CD4-positive, alpha-beta T cell (primary cell): ENCODE data around the gene STN1. TPM values are rescaled to one million over a fixed set of nuclear protein-coding genes. Genes with fewer than 3 reads are reported as not detected.

Experiments used
- ATAC-seq: fragments of 200-7000 bp; cut with Tn5 transposase; one replicate; pipeline ENCODE4 v1.10.0; 2022; ENCODE audit warnings: mild to moderate bottlenecking; ENCODE audit not compliant: poor library complexity
- CTCF ChIA-PET: fragments of 350-600 bp; sonication (Branson Sonifier 250); formaldehyde crosslinking; loops from one replicate; lab custom pipeline; 2021; ENCODE audit warnings: antibody characterized with exemption, inconsistent platforms; lab: Charles Lee
- POLR2A ChIA-PET: fragments of 350-600 bp; sonication (Branson Sonifier 250); formaldehyde crosslinking; loops from one replicate; lab custom pipeline; 2021; ENCODE audit warnings: antibody characterized with exemption, inconsistent platforms; lab: Charles Lee
- DNase-seq, 14 experiments: peaks; one replicate each; pipeline ENCODE4 v3.0.0-alpha.2; 2013 to 2020; ENCODE audit warnings: mixed read lengths in 2 of 14
- H3K27ac ChIP-seq, 2 donors: one replicate each; pipeline versions ENCODE4 v1.5.1 to v1.7.0; 2013; ENCODE audit warnings: low read length in 2 of 2, low read depth in 1 of 2, mild to moderate bottlenecking in 1 of 2
- H3K27me3 ChIP-seq, 2 experiments: 1 replicate in 1 of 2; 2 replicates in 1 of 2; pipeline versions ENCODE4 v1.6.1 to v1.7.0; 2013; ENCODE audit warnings: low read length in 2 of 2, control low read depth in 1 of 2, mild to moderate bottlenecking in 1 of 2, moderate library complexity in 1 of 2; ENCODE audit not compliant: insufficient read depth in 2 of 2, control insufficient read depth in 1 of 2
- H3K36me3 ChIP-seq: one replicate; pipeline ENCODE4 v1.6.1; 2013; ENCODE audit warnings: low read length, control low read depth; ENCODE audit not compliant: insufficient read depth
- H3K4me1 ChIP-seq: one replicate; pipeline ENCODE4 v1.6.1; 2013; ENCODE audit warnings: low read length, control low read depth; ENCODE audit not compliant: insufficient read depth
- H3K4me3 ChIP-seq: one replicate; pipeline ENCODE4 v1.5.1; 2013; ENCODE audit warnings: mild to moderate bottlenecking, low read length, moderate library complexity
- H3K9me3 ChIP-seq, 2 experiments: 1 replicate in 1 of 2; 2 replicates in 1 of 2; pipeline versions ENCODE4 v1.6.1 to v1.7.0; 2013; ENCODE audit warnings: low read length in 2 of 2, mild to moderate bottlenecking in 2 of 2, control low read depth in 1 of 2, moderate library complexity in 1 of 2; ENCODE audit not compliant: control insufficient read depth in 1 of 2, insufficient read depth in 1 of 2
- H3K27ac Mint-ChIP-seq: one replicate; pipeline ENCODE4 v1.8.0; 2020; ENCODE audit warnings: mixed read lengths
- H3K27me3 Mint-ChIP-seq: one replicate; pipeline ENCODE4 v1.8.0; 2021; ENCODE audit warnings: mixed read lengths
- H3K36me3 Mint-ChIP-seq: one replicate; pipeline ENCODE4 v1.8.0; 2021; ENCODE audit warnings: low read depth, mixed read lengths
- H3K4me1 Mint-ChIP-seq: one replicate; pipeline ENCODE4 v1.8.0; 2021; ENCODE audit warnings: low read depth, mixed read lengths
- H3K4me3 Mint-ChIP-seq: one replicate; pipeline ENCODE4 v1.8.0; 2020; ENCODE audit warnings: mild to moderate bottlenecking, mixed read lengths
- H3K9me3 Mint-ChIP-seq: one replicate; pipeline ENCODE4 v1.8.0; 2020; ENCODE audit warnings: mixed read lengths
- CTCF ChIP-seq: fragments of 200-600 bp; IDR thresholded peaks from one replicate; pipeline ENCODE4 v1.8.0; 2022; ENCODE audit warnings: antibody characterized with exemption, mild to moderate bottlenecking
- intact Hi-C, 2 experiments: fragments of 100-400 bp; cut with DNase I in 1 of 2; cut with micrococcal nuclease in 1 of 2; formaldehyde crosslinking; loops; one replicate each; pipeline versions ENCODE4 v1.15.1 to v1.9.0; 2023 to 2025; cut with DNase I, micrococcal nuclease
- total RNA-seq, 174 experiments: library from RNA in 2 of 174; stranded (reverse) in 2 of 174; gene quantifications; one replicate each; pipeline ENCODE4 v1.2.3 and lab custom pipeline; 2021 to 2026

STN1 gene
- total RNA-seq, 2 experiments from 2014 or later = 13.0 to 13.4 TPM

GRCh38 chr10:103949728-103950127, 31.7 kb upstream of the STN1 start:
- no peak for TF ChIP-seq CTCF

GRCh38 chr10:103947799-103948516, 30.0 kb upstream of the STN1 start:
- no peaks in the 10 kb centered on the region for H3K36me3 ChIP-seq
- Mint-ChIP-seq H3K4me3 (no peak overlapping the region), H3K27ac (no peak overlapping the region), H3K36me3 (no peaks in the 10 kb centered on the region), H3K9me3 (no peaks in the 10 kb centered on the region), H3K4me1 (peaks cover 9% of the 10 kb centered on the region), H3K27me3 (no peaks in the 10 kb centered on the region)
- no peaks in the 10 kb centered on the region for H3K27me3 ChIP-seq
- ATAC-seq = no peak
- H3K9me3 ChIP-seq = no peaks in the 10 kb centered on the region
- intact Hi-C loops = no loop called here
- H3K27ac ChIP-seq = no peak overlapping the region
- CTCF ChIA-PET = no interaction called here
- no peak for DNase-seq
- peaks cover 3% of the 10 kb centered on the region for H3K4me1 ChIP-seq
- POLR2A ChIA-PET = no interaction called here
- no peak overlapping the region for H3K4me3 ChIP-seq
- TF ChIP-seq CTCF = no peak

More at GRCh38 chr10:103949728-103950127, 31.7 kb upstream of the STN1 start:
- no peak overlapping the region for H3K27ac ChIP-seq
- Mint-ChIP-seq H3K27ac (no peak overlapping the region), H3K4me1 (peaks cover 9% of the 10 kb centered on the region), H3K36me3 (no peaks in the 10 kb centered on the region), H3K27me3 (no peaks in the 10 kb centered on the region), H3K9me3 (no peaks in the 10 kb centered on the region), H3K4me3 (no peak overlapping the region)
- ChIA-PET CTCF (no interaction called here), POLR2A (no interaction called here)
- peaks cover 3% of the 10 kb centered on the region for H3K4me1 ChIP-seq
- no peaks in the 10 kb centered on the region for H3K36me3 ChIP-seq
- DNase-seq (no peak), ATAC-seq (no peak)
- intact Hi-C loops = no loop called here
- no peaks in the 10 kb centered on the region for H3K27me3 ChIP-seq
- H3K9me3 ChIP-seq = no peaks in the 10 kb centered on the region
- H3K4me3 ChIP-seq = no peak overlapping the region

- no peak for ATAC-seq
- peaks cover 7% of the 10 kb centered on the region for H3K4me1 Mint-ChIP-seq
Measured at GRCh38 chr10:103942866-103943265, 24.9 kb upstream of the STN1 start.

More at GRCh38 chr10:103942866-103943265, 24.9 kb upstream of the STN1 start:
- ChIA-PET CTCF (no interaction called here), POLR2A (interaction anchor here (0.7 kb wide), 1 partner anchor 9 kb away, joined by 5 read pairs; no protein-coding TSS in a partner anchor)
- no peak overlapping the region for H3K4me3 ChIP-seq
- H3K9me3 ChIP-seq = no peaks in the 10 kb centered on the region
- intact Hi-C loops = no loop called here
- no peaks in the 10 kb centered on the region for H3K36me3 ChIP-seq
- DNase-seq = no peak
- Mint-ChIP-seq H3K27ac (no peak overlapping the region), H3K27me3 (no peaks in the 10 kb centered on the region), H3K4me3 (no peak overlapping the region), H3K9me3 (no peaks in the 10 kb centered on the region), H3K36me3 (no peaks in the 10 kb centered on the region)
- TF ChIP-seq CTCF = no peak
- no peak overlapping the region for H3K27ac ChIP-seq
- peaks cover 1% of the 10 kb centered on the region for H3K4me1 ChIP-seq
- no peaks in the 10 kb centered on the region for H3K27me3 ChIP-seq
